Measurements from ENCODE around the gene ABCD1.

The ABCD1 gene

GRCh38 chrX:153782313-153782712 lies 57.7 kb downstream of the ABCD1 start:
- no peak for DNase-seq (ENCODE audit: extremely low read depth in 1 of 2, low read depth in 1 of 2)

DNA sequence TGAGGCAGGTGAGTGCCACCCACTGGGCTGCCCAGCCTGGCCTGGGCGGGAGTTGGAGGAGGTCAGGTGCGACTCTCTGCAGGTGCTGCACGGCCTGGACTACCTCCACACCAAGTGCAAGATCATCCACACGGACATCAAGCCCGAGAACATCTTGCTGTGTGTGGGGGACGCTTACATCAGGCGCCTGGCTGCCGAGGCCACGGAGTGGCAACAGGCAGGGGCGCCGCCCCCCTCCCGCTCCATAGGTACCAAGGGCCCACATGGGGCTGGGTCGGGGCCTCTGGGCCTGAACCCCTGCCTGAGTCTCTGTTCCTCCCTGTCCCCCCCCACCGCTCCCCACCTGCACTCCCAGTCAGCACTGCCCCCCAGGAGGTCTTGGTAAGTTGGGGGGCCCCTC lies 58.2 kb downstream of the ABCD1 start:
- DNase-seq (ENCODE audit: extremely low read depth in 1 of 2, low read depth in 1 of 2): no peak

- no peak for DNase-seq (ENCODE audit: extremely low read depth in 1 of 2, low read depth in 1 of 2)
Measured at GRCh38 chrX:153783378-153784013, 58.8 kb downstream of the ABCD1 start.

- no peak for DNase-seq (ENCODE audit: extremely low read depth in 1 of 2, low read depth in 1 of 2)
Measured at GRCh38 chrX:153784325-153784967, 59.8 kb downstream of the ABCD1 start.

DNA sequence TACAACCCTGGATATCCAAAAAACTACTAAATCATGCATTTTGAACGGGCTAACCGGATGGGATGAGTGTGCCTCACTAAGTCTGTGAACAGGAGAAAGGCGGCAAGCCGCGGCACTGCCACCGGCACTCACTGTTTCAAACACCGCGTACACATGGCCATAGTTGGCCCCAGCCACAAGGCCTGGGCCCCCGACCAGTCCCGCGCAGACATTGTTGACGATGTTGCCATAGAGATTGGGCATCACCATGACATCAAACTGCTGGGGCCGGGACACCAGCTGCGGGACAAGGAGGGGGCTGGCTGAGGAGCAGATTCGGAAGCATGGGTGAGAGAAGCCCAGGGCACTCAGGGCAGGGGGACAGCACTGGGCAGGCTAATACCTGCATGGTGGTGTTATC lies 62.0 kb downstream of the ABCD1 start:
- no peak for DNase-seq (ENCODE audit: extremely low read depth in 1 of 2, low read depth in 1 of 2)

- no peak for DNase-seq (ENCODE audit: extremely low read depth in 1 of 2, low read depth in 1 of 2)
Measured at GRCh38 chrX:153789654-153790053, 65.0 kb downstream of the ABCD1 start.

DNA sequence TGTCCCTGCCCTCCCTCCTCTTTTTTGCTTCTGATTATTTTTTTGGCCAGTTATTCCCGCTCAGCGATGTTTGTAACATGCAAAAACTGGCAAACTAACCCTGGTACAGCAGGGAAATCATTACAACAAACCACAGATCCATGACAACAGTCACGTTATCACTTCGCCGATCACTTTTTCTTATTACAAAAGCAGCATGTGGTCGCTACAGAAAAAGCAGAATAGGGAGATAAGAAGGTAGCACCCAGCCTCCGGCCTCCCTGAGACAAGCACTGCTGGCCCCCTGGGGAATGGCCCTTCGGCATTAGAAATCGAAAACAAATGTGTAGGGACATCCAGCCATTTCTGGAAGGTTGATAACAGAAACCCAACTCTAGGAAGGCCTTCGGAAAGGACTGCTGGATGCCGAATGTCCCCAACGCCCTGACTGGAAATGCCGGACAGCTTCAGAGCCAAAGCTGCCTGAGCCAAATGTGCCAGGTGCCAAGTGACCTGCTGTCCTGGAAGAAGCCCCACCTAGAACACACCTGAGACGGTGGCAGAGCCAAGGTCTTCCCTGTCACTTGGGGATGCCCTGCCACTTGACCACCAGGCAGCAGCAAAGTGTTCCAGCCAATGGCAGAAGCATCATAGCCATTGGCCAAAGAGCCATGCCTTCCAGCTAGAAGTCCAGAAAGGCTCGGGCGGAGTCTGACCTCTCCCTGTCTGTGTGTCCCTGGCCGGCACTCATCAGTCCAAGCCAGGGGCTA lies 66.6 kb downstream of the ABCD1 start:
- no peak for DNase-seq (ENCODE audit: extremely low read depth in 1 of 2, low read depth in 1 of 2)

- DNase-seq (ENCODE audit: extremely low read depth in 1 of 2, low read depth in 1 of 2): no peak
Measured at GRCh38 chrX:153792368-153792767, 67.7 kb downstream of the ABCD1 start.

GRCh38 chrX:153793291-153793690 lies 68.6 kb downstream of the ABCD1 start:
- no peak for DNase-seq (ENCODE audit: extremely low read depth in 1 of 2, low read depth in 1 of 2)
